Astrocyte of the cerebellum (primary cell): ENCODE measurements around the gene VWA1.
"Not testable (repeated sequence)": the region's sequence is repeated elsewhere in the genome, so short reads cannot be mapped to it uniquely, and the experiment has no call there.

Experiments
- DNase-seq: peaks from one replicate; pipeline ENCODE4 v3.0.0-alpha.2; 2011; ENCODE audit warnings: low read depth
- H3K4me3 ChIP-seq: 2 replicates; pipeline ENCODE4 v1.5.1; 2011; ENCODE audit warnings: mild to moderate bottlenecking, low read depth, low read length, moderate library complexity
- in situ Hi-C: cut with HindIII; loops from 2 replicates; pipeline ENCODE4 v1.10.0; 2017; ENCODE audit warnings: low sequenced_read_pairs
- TF ChIP-seq, protein P1 (sequence below): IDR thresholded peaks from 2 replicates; pipeline ENCODE4 v1.5.1; 2012; ENCODE audit warnings: low read length, low read depth, moderate library complexity, mild to moderate bottlenecking; ENCODE audit errors: missing control alignments

VWA1 gene

GRCh38 chr1:1415751-1416150, 19.7 kb upstream of the VWA1 start:
- in situ Hi-C loops: no loop called here
- no peak overlapping the region for H3K4me3 ChIP-seq
- TF ChIP-seq, protein P1, sequence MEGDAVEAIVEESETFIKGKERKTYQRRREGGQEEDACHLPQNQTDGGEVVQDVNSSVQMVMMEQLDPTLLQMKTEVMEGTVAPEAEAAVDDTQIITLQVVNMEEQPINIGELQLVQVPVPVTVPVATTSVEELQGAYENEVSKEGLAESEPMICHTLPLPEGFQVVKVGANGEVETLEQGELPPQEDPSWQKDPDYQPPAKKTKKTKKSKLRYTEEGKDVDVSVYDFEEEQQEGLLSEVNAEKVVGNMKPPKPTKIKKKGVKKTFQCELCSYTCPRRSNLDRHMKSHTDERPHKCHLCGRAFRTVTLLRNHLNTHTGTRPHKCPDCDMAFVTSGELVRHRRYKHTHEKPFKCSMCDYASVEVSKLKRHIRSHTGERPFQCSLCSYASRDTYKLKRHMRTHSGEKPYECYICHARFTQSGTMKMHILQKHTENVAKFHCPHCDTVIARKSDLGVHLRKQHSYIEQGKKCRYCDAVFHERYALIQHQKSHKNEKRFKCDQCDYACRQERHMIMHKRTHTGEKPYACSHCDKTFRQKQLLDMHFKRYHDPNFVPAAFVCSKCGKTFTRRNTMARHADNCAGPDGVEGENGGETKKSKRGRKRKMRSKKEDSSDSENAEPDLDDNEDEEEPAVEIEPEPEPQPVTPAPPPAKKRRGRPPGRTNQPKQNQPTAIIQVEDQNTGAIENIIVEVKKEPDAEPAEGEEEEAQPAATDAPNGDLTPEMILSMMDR: no peak
- no peak for DNase-seq

DNA sequence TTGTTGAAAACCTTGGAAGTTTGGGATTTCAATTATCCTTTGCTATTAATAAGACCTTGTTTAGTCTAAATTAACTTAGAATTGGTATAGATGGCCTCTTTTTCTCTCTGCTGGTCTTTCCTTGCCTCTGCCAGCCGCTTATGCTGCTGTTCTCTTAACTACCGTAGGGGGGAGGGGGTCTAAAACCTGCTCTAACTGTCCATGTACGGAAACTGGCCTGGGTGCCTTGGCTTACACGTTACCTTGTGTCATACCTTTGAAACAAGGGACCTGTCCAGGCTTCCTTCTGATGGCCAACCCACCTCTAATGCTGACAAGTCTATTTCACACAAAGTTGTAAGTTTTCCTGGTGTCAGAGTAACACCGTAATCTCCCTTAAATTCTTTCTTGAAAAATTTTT, 18.1 kb upstream of the VWA1 start:
- in situ Hi-C loops, DNase-seq, H3K4me3 ChIP-seq: not testable (repeated sequence)

DNA sequence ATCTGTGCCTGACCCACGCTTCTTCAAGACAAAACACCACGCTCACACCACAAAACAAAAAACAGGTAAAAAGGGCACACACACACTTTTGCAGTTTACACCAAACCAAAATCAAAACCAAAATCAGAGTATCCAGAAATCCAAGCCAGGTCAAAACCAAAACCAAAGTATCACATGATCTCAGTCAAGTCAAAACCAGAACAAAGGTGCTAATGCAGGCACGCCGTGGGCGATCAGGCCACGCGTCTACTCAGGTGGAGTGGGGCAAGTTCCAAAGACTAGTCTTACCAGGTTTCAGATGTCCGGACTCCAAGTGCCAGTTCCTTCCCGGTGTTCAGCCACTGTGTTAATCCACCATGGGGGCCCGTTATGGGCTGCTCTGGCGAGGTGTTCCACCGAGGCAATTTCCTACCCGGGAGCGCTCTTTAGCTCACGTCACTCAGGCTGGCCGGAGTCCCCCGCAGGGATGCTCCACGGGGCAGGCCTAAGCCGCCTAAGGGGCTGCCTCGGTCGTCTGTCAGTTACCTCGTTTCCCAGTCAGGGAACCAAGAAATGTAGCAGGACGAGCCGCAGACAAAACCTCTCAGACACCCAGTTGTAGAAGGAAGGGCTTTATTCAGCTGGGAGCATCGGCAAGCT, 17.5 kb upstream of the VWA1 start:
- in situ Hi-C loops, H3K4me3 ChIP-seq, DNase-seq: not testable (repeated sequence)

GRCh38 chr1:1418464-1419362, 16.8 kb upstream of the VWA1 start:
- in situ Hi-C loops: no loop called here
- TF ChIP-seq, protein P1: no peak
- H3K4me3 ChIP-seq: no peak overlapping the region
- DNase-seq: no peak

GRCh38 chr1:1419363-1419812, 16.1 kb upstream of the VWA1 start:
- H3K4me3 ChIP-seq: no peak overlapping the region
- TF ChIP-seq, protein P1: no peak
- no peak for DNase-seq
- in situ Hi-C loops: no loop called here

DNA sequence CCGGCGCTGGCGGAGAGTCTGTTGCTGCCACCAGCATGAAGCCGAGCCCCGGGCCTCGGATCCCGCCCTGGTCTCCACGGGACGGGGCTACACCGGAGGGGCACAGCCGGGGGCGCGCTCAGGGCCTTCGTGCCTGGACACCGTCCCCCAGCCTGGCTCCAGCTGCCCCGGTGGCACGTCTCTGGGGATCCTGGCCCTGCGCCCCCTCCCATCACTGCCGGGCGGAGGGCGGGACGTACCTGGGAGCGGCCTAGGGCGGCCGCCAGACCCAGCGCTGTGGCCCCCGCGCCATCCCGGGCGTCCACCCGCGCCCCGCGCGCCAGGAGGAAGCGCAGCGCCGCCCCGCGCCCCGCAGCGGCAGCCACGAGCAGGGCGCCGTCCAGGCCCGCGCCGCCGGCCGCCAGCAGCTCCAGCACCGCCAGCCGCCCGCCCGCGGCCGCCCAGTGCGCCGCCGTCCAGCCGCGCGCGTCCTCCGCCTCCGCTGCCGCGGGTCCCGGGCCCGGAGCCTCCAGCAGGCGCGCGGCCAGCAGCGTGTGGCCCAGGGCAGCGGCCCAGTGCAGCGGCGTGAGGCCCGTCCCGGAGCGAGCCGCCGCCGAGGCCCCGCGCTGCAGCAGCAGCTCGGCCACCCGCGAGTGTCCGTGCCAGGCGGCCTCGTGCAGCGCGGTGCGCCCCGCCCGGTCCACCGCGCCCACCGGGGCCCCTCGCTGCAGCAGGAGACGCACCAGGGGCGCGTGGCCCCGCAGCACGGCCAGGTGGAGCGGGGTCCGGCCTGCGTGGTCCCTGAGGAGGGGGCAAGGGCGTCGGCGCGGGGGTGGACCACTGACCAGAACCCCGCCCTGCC, 15.5 kb upstream of the VWA1 start:
- TF ChIP-seq, protein P1: no peak
- no peak overlapping the region for H3K4me3 ChIP-seq
- DNase-seq: no peak
- in situ Hi-C loops: no loop called here

- no peak for DNase-seq
- TF ChIP-seq, protein P1: no peak
- in situ Hi-C loops: no loop called here
- no peak overlapping the region for H3K4me3 ChIP-seq
Measured at GRCh38 chr1:1420654-1421141, 14.8 kb upstream of the VWA1 start.
